HFF-Myc (cell line): Measurements from ENCODE around the gene TPO.

Source experiments
- DNase-seq: peaks from one replicate; pipeline ENCODE4 v3.0.0-alpha.2; 2011; ENCODE audit warnings: low read depth; ENCODE audit errors: extremely low read depth
- H3K4me3 ChIP-seq: replicated peaks from 2 replicates; pipeline ENCODE4 v1.5.1; 2011; ENCODE audit warnings: low read depth, mild to moderate bottlenecking, control low read depth, low read length
- CTCF ChIP-seq: IDR thresholded peaks from 2 replicates; pipeline ENCODE4 v1.5.1; 2012; ENCODE audit warnings: mild to moderate bottlenecking, low read depth, low read length, control low read depth; ENCODE audit errors: missing control alignments

The TPO gene

GRCh38 chr2:1504311-1504750 lies 91.1 kb downstream of the TPO start:
- no peak overlapping the region for H3K4me3 ChIP-seq
- DNase-seq, result no peak
- no peak for TF ChIP-seq CTCF

GRCh38 chr2:1505031-1505441 lies 91.8 kb downstream of the TPO start:
- DNase-seq, result no peak
- H3K4me3 ChIP-seq, result no peak overlapping the region
- no peak for TF ChIP-seq CTCF

GRCh38 chr2:1509271-1510065 lies 96.2 kb downstream of the TPO start:
- DNase-seq, result no peak
- no peak for TF ChIP-seq CTCF

GRCh38 chr2:1510176-1510575 lies 96.9 kb downstream of the TPO start:
- DNase-seq, result no peak
- no peak for TF ChIP-seq CTCF
- no peak overlapping the region for H3K4me3 ChIP-seq

More at GRCh38 chr2:1509271-1510065, 96.2 kb downstream of the TPO start:
- H3K4me3 ChIP-seq, result no peak overlapping the region

GRCh38 chr2:1511455-1511854 lies 98.2 kb downstream of the TPO start:
- no peak for DNase-seq
- no peak for TF ChIP-seq CTCF
- no peak overlapping the region for H3K4me3 ChIP-seq

GRCh38 chr2:1512321-1513289 lies 99.3 kb downstream of the TPO start:
- no peak for TF ChIP-seq CTCF
- DNase-seq, result no peak
- H3K4me3 ChIP-seq, result no peak overlapping the region
